HG02885 (cell line): ENCODE measurements around the gene TBL1XR1.
"Not testable (repeated sequence)": the region's sequence is repeated elsewhere in the genome, so short reads cannot be mapped to it uniquely, and the experiment has no call there.

Experiments
- ATAC-seq: cut with Tn5 transposase; IDR thresholded peaks from one replicate; pipeline ENCODE4 v1.9.1; 2021; ENCODE audit warnings: mild to moderate bottlenecking; ENCODE audit not compliant: unreplicated experiment, poor library complexity

The TBL1XR1 gene

DNA sequence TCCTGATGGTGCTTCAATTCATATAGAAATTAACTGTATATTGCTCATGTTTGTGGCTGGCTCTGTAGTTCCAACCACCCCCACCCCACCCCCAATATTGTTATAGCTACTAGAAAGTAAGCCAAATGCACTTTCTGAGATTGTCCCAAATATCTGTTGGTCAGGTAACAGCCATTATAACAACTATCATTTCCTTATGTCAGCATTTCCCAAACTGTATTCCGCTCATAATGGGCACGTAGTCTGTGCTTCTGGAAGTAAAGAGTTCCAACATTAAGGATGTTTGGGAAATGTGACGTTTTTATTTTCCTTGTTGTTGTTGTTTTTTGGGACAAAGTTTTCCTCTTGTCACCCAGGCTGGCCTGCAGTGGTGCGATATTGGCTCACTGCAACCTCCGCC is 12.2 kb upstream of the TBL1XR1 start:
- ATAC-seq: no peak

DNA sequence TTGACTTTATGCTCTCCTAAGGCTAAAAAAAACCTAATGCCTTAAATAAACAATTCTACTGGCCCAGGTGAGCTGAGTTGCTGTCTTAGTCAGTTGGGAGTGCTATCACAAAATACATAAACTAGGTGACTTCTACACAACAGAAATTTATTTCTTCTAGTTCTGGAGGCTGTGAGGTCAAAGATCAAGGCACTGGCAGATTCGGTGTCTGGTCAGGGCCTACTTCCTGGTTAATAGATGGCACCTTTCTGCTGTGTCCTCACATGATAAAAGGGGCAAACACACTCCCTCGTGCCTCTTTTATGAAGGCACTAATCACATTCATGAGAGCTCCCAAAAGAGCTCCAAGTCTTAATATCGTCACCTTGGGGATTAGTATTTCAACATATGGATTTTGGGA is 11.5 kb upstream of the TBL1XR1 start:
- ATAC-seq: no peak

DNA sequence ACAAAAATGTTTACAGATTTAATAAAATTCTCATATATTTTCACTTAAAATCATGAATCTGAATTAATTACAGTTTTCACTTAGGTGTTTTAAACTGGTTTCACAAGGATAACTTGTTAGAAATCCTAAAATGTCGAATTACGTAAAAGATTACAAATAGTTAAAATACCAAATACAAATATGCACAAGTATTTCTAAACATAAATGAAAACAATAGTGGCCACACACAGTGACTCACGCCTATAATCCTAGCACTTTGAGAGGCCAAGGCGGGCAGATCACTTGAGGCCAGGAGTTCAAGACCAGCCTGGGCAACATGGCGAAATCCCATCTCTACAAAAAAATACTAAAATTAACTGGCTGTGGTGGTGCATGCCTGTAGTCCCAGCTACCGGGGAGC is 10.9 kb upstream of the TBL1XR1 start:
- no peak for ATAC-seq

DNA sequence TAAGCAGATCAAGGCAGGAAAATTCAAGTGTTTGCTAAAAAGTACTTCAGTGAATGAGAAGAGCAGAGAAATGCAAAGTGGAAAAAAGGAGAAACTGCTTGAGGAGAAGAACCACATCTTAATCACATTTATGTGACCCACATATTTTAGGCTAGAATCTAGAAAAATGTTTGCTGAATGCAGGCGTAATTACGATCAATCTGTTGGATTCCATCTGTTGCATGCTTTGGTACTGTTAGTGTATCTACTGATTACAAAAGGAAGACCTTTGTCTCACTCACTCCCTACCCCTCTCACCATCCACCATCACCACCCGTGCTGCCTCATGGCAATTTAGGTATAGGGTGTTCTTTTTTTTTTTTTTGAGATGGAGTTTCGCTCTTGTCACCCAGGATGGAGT is 9.7 kb upstream of the TBL1XR1 start:
- no peak for ATAC-seq

DNA sequence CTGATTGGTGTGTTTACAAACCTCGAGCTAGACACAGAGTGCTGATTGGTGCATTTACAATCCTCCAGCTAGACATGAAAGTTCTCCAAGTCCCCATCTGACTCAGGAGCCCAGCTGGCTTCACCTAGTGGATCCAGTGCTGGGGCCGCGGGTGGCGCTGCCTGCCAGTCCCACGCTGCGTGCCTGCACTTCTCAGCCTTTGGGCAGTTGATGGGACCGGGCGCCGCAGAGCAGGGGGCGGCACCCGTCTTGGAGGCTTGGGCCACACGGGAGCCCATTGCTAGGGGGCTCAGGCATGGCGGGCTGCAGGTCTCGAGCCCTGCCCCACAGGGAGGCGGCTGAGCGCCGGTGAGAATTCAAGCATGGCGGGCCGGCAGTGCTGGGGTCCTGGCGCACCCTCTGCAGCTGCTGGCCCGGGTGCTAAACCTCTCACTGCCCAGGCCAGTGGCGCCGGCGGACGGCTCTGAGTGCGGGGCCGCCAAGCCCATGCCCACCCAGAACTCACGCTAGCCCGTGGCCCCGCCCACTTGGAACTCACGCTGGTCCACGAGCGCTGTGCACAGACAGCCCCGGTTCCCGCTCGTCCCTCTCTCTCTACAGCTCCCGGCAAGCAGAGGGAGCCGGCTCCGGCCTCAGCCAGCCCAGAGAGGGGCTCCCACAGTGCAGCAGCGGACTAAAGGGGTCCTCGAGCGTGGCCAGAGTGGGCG is 6.6 kb upstream of the TBL1XR1 start:
- ATAC-seq: no peak

DNA sequence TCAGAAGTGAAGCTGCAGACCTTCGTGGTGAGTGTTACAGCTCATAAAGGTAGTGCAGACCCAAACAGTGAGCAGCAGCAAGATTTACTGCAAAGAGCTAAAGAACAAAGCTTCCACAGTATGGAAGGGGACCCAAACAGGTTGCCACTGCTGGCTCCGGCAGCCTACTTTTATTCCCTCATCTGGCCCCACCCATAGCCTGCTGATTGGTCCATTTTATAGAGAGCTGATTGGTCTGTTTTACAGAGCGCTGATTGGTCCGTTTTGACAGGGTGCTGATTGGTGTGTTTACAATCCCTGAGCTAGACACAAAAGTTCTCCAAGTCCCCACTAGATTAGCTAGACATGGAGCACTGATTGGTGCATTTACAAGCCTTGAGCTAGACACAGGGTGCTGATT is 5.7 kb upstream of the TBL1XR1 start:
- ATAC-seq: not testable (repeated sequence)

DNA sequence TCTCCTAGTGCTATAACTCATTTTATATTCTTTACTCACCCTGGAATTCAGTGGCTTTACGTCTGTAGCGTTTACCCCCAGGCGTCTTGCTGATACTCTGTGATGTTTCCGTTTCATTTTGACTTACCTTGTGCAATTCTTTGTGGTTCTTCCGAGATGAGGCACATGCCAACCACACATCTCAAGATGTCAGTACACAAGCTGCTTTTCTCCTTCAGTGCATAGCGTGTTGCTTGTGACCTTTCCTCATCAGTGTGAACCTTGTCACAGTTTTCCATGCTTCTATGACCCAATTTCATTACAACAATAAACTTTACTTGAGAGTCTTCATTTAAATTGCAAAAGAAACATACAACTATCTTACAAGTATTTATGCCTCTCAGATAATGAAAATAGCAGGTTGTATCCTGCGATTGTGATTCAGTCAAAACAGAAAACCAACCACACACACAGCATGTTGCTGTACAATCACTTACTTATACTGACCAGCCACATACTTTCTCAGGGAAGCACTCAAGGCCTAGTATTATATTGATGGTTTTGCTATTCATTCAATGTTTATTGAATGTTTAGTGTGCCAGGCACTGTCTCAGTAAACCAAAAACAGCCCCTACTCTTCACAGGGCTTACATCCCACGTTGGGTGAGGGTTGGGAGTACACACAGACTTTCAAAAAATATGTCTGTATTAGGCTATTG is 4.6 kb upstream of the TBL1XR1 start:
- ATAC-seq: peak; percentile 74

DNA sequence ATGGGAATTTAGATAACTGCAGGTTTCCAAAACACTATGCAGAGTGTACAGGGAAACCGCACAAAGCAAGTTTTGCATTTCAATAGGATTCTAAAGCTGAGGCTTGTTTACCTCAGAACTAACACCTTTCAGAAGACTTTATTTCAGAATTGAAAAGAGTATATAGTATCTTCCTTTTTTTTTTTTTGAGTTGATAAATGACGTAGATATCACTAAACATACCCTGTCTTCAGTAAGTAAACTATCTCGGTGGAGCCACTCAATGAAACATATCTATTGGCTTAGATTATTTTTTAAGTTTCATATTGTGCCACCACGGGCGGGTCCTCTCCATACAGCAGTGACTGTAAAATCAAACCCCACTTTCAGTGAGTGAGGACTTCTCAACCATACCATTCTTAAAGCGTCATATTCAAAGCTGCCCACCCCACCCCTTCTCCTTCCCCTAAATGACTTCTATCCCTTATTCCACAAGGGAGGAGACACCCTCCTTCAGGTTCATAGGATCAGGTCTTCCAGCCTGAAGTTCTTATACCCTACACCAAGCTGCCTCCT is 2.0 kb upstream of the TBL1XR1 start:
- ATAC-seq: no peak

DNA sequence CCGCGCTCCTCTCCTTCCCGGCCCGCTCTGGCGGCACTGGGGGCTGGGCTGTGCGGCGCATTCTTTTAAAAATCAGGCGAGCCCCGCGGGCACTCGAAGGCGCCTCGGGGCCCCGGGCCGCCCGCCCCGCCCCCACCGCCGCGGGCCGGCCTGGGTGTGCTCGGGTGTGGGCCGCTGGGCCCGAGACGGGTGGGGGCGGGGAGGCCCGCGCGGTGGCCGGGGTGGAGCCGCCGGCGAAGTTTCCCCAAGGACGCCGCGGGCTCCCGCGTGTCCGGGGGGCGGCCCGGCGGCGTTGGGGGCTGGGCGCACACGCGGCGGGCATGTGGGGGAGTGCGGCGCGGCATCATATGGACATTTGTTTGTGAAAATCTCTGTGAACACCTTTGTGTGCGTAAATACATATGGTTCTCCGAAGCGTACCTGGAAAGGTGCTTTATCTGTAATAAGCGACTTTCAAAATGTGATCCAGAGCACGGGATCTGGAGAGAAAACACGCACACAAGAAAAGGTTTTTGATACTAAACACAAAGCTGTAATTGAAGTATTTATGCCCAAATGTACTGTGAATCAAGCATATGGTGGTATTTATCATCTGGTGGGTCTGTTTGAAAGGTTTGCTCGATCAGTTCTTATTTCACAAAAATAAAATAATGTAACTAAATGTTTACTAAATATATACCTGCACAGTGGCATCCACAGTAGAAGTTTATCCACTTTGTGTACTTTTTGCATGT is 612 bp upstream of the TBL1XR1 start:
- peak; percentile 40 for ATAC-seq

DNA sequence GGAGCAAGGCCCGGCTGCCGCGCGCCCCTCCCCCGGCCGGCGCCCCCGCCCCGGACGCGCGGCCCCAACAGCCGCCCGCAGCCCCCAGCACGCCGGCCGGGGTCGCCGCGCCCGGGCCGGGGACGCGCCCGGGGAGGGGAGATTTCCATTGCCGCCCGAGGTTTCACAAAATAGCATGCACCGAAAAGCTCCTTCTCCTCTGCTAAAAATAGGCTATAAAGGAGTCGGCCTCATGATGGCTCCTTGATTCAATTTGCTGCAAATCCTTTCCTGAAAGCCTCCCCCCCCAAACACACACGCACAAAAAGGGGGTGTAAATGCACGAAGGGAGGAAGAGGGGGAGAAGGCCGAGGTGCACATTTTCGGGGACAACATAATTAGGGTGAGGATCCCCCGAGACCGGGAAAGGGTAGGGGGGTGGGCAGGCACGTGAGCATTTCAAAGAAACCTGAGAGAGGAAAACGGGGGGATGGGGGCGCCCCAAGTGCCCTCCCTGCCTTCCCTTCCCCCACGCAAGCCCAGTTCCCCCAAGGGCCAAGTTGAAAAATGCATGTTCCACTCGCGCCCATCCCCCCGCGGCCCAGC is 734 bp downstream of the TBL1XR1 start:
- ATAC-seq: no peak

DNA sequence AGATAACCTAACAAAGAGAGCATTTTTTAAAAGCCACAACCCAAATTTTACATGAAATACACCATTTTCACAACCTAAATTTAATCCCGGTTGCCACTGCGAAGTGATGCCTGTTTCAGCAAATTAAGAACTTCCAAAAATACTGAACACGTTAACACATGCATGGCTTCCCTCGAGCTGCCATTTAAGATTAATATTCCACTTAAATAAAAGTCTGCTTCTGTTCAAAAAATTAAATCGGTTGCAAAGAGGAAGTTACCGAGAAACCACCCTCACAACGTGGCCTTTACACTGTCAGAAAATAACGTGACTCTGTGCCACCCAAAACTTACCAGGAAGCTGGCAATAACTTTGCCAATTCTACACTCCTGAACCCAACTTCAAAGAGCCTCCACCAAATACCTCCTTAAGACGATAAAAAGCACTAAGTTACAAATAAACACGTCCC is 1.2 kb downstream of the TBL1XR1 start:
- ATAC-seq: no peak

DNA sequence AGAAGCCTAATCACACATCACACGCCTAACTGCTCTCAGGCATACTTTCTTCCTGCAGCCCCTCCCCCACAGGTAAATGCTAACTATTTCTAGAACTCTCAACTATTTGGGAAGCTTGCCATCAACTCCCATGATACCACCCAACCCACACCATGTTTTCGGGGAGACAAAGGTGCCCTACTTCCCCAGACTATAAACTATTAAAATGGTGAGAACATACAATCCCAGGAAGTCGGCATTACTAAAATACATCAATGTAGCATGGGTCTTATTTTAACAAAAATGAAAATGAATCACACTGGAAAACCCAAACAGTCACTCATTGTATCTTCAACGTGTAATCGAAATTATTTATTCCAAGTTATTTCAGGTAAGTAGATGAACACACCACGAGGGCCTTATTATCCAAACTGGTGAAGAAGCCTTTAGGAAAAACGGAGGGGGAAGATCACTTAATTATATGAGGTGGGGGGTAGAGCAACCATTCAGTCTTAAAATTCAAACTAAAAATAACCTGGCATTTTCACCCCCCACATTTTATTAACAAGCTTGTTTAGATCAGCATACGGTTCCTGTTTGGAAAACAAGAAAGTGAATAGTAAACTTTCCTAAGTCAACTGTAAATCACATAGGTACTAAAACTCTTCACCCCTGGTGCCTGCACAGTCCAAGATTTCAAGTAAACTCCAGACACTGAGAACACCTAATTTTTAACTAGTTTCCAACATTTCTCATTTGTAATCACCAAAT is 1.9 kb downstream of the TBL1XR1 start:
- no peak for ATAC-seq

DNA sequence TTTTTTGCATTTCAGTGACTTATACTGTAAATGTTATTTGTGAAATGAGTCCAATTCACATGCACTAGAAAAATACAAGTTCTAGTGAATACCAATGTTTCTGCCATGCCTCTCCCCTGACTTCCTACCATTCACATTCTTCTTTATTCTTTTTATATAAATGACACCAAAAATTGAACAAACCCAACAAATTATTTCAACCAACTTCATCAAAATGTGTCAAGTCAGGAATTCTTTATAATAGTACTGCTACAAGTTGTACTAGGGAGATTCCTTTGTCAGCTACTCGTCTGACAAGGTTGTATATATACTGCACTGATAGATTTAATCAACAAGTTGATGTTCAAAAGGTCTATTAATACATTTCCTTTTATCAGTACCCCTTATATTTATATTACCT is 3.0 kb downstream of the TBL1XR1 start:
- ATAC-seq: no peak

DNA sequence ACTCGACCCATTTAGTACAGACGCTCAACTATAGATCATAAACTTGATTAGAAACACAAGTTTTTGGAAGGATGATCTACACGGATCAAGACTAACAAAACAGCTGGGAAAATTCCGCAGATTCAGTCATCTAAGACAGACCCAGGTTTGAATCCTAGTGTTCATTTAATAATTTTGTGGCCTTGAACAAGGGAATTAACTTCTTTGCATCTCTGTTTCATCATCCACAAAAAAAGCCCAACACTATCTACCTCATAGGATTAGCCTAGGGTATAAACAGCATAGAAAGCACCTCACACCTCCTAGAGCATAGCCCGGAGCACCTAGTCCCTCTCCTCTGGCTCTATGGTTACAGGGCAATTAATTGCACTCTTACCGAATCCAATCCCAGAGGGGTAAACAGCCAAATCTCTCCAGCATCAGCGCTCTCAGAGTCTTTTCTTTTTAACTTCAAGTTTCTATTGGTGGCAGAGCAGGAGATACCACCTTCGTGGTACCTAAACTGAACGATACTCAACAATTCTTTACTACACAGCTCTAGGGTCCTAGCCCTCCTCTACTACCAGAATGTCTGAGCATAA is 3.5 kb downstream of the TBL1XR1 start:
- ATAC-seq: no peak

DNA sequence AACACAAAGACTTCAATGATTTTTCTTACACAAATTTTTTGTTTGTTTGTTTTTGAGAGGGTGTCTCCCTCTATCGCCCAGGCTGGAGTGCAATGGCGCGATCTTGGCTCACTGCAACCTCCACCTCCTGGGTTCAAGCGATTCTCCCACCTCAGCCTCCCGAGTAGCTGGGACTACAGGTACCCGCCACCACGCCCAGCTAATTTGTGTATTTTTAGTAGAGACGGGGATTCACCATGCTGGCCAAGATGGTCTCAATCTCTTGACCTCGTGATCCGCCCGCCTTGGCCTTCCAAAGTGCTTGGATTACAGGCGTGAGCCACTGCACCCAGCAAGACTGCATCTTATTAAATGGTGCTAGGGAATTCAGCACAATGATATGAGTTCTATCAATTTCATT is 4.0 kb downstream of the TBL1XR1 start:
- ATAC-seq: not testable (repeated sequence)

DNA sequence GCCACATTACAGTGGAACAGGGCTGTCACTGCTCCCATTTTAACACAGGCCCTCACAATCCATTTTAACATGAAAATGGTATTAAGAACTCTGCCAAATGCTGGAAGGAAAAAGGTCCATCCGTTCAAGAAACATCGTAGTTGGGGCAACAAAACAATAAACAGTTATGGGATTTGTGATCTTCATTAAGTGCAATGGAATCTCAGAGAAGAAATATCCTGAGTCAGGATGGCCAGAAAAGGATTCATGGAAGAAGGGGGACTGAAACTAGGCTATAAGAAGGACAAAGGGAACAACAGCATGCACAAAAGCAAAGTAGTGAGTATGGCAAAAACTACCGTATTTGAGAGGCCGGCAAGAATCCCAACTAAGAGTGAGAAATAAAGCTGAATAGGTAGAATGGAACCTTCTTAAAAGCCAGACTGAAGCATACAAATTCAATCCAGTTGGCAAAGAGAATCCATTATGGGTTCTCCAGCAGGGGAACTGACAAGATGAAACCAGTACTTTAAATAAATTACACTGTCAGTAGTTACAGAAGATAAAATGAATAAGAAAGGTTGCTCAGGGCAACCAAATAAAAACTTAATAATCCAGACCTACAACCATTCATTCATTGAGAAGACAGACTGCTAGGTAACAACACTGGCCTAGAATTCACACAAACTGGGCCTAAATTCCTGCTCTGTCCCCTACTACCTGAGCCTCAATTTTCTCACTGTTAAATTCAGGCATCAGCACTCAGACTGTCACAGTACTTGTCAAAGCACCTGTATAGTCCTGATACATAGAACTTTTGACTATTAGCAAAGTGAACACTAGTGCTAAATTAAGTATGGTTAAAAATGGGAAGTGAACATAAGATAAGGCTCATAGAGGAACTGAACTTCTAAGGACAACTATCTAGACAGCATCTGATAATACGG is 6.3 kb downstream of the TBL1XR1 start:
- ATAC-seq: peak; percentile 58

DNA sequence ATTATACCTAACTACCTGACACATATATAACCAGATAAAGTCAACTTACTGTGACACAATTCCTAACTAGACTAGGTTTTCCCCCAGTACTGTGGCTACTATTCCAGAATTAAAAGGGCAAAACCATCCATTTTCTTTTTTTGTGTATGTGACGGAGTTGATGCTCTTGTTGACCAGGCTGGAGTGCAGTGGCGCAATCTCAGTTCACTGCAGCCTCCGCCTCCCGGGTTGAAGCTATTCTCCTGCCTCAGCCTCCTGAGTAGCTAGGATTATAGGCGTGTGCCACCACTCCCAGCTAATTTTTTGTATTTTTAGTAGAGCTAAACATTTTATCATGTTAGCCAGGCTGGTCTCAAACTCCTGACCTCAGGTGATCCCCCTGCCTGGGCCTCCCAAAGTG is 7.1 kb downstream of the TBL1XR1 start:
- ATAC-seq: not testable (repeated sequence)

DNA sequence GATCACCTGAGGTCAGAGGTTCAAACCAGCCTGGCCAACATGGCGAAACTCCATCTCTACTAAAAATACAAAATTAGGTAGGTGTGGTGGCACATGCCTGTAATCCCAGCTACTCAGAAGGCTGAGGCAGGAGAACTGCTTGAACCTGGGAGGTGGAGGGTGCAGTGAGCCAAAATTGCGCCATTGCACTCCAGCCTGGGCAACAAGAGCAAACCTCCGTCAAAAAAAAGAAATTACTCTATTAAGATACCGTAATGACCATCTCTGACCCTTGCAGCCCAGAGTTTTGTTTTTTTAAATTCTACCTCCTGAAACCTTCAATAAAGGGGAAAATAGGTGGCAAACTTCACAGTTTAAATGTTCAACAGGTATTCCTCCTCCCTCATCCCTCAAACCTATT is 9.0 kb downstream of the TBL1XR1 start:
- not testable (repeated sequence) for ATAC-seq

DNA sequence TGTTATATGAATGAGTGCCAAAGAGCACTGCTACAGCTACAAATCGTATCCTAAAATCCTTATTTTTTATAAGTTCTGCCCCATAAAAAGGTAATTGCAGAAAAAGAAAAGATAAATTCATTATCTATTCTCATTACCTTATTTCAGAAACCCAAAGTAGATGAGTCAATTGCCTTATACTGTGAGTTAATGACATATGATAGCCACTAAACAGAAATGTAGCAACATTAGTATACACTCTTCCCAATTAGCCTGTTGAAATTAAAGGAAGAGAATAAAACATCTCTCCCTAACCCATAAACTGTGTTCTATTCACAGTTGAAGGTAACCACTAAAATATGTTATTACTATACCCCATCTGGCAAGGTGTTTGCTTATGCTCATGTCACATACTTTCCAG is 11.0 kb downstream of the TBL1XR1 start:
- ATAC-seq: no peak
